ENCODE results near the gene NT5C2.

Gene NT5C2

GRCh38 chr10:103041391-103041790, 151.7 kb downstream of the NT5C2 start:
- H3K4me3 ChIP-seq (ENCODE audit: low read depth in 1 of 5, low read length in 5 of 5): no peak overlapping the region
- H3K9me3 ChIP-seq (ENCODE audit: control insufficient read depth in 5 of 5, low read length in 5 of 5): no peaks in the 10 kb centered on the region
- H3K27ac ChIP-seq (ENCODE audit: low read depth, low read length): no peak overlapping the region
- no peak overlapping the region for H3K9ac ChIP-seq (ENCODE audit: low read length in 5 of 5)
- no peaks in the 10 kb centered on the region for H3K27me3 ChIP-seq (ENCODE audit: control insufficient read depth in 5 of 5, insufficient read depth in 4 of 5, low read length in 5 of 5)
- no peaks in the 10 kb centered on the region for H3K36me3 ChIP-seq (ENCODE audit: control insufficient read depth in 5 of 5, insufficient read depth in 5 of 5, low read length in 5 of 5)
- H3K4me1 ChIP-seq (ENCODE audit: control insufficient read depth in 5 of 5, insufficient read depth in 5 of 5, low read length in 5 of 5): no peaks in the 10 kb centered on the region

DNA sequence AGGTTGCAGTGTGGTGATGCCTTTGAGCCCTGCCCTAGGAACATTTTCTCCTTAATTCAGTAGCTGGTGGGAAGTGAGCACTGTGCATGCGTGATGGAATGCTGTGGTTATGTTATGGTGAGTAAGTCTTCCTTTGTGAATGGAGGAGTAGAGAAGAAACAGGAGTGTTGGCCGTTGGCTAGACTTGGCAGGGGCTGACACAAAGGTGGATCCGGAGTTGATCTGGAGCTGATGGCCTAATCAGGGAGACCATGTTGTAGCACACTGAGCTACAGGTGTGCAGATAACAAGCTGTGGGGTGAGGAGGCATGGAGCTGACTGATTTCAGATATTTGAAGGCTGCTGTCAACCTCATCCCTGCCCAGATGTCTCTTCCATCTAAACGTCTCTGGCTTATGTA, 152.7 kb downstream of the NT5C2 start:
- Histone ChIP-seq H3K36me3 (ENCODE audit: control insufficient read depth in 5 of 5, insufficient read depth in 5 of 5, low read length in 5 of 5) (no peaks in the 10 kb centered on the region), H3K9ac (ENCODE audit: low read length in 5 of 5) (no peak overlapping the region), H3K9me3 (ENCODE audit: control insufficient read depth in 5 of 5, low read length in 5 of 5) (no peaks in the 10 kb centered on the region), H3K4me1 (ENCODE audit: control insufficient read depth in 5 of 5, insufficient read depth in 5 of 5, low read length in 5 of 5) (no peaks in the 10 kb centered on the region), H3K27me3 (ENCODE audit: control insufficient read depth in 5 of 5, insufficient read depth in 4 of 5, low read length in 5 of 5) (no peaks in the 10 kb centered on the region), H3K27ac (ENCODE audit: low read depth, low read length) (no peak overlapping the region), H3K4me3 (ENCODE audit: low read depth in 1 of 5, low read length in 5 of 5) (no peak overlapping the region)

GRCh38 chr10:103038570-103038969, 154.5 kb downstream of the NT5C2 start:
- Histone ChIP-seq H3K4me1 (ENCODE audit: control insufficient read depth in 5 of 5, insufficient read depth in 5 of 5, low read length in 5 of 5) (no peaks in the 10 kb centered on the region), H3K27me3 (ENCODE audit: control insufficient read depth in 5 of 5, insufficient read depth in 4 of 5, low read length in 5 of 5) (no peaks in the 10 kb centered on the region), H3K36me3 (ENCODE audit: control insufficient read depth in 5 of 5, insufficient read depth in 5 of 5, low read length in 5 of 5) (no peaks in the 10 kb centered on the region), H3K27ac (ENCODE audit: low read depth, low read length) (no peak overlapping the region), H3K4me3 (ENCODE audit: low read depth in 1 of 5, low read length in 5 of 5) (no peak overlapping the region), H3K9ac (ENCODE audit: low read length in 5 of 5) (no peak overlapping the region), H3K9me3 (ENCODE audit: control insufficient read depth in 5 of 5, low read length in 5 of 5) (no peaks in the 10 kb centered on the region)

All from subcutaneous abdominal adipose tissue (tissue), 5 donors.